Adrenal gland (tissue), 5 donors: ENCODE data around the gene FAM229A.

Experiments used
- CTCF ChIP-seq, 6 experiments: fragments of 450-650 bp in 4 of 6; fragments of 200-600 bp in 2 of 6; sonication (generic) in 1 of 6; IDR thresholded peaks; 1 replicate in 5 of 6; 2 replicates in 1 of 6; pipeline versions ENCODE4 v1.5.1 to v1.8.0; 2016 to 2021; ENCODE audit warnings: antibody characterized with exemption in 6 of 6, mild to moderate bottlenecking in 2 of 6, moderate library complexity in 1 of 6
- POLR2A ChIP-seq, 2 donors: fragments of 450-650 bp; IDR thresholded peaks; one replicate each; pipeline ENCODE4 v1.6.1; 2017; ENCODE audit warnings: antibody characterized with exemption in 2 of 2, mild to moderate bottlenecking in 2 of 2, moderate library complexity in 1 of 2
- donor health status: DM: no; HTN: no; CAD: no.

- no peak for TF ChIP-seq CTCF (IDR thresholded peaks at IDR 0.05)
- TF ChIP-seq POLR2A (IDR thresholded peaks at IDR 0.05): no peak
Measured at GRCh38 chr1:32363713-32364112, 1.4 kb upstream of the FAM229A start.
